Hepatocyte (in vitro differentiated cells): Measurements from ENCODE around the gene FSCN2. TPM values are rescaled to one million over a fixed set of nuclear protein-coding genes. Genes with fewer than 3 reads are reported as not detected.

Experiments
- DNase-seq: peaks from one replicate; pipeline ENCODE4 v3.0.0-alpha.2; 2016; ENCODE audit warnings: low spot score
- H2AFZ ChIP-seq: fragments of 200-600 bp; sonication (generic); 2 replicates; pipeline ENCODE4 v1.6.0; 2016; ENCODE audit warnings: antibody characterized with exemption, mild to moderate bottlenecking
- H3K27ac ChIP-seq: fragments of 200-600 bp; sonication (generic); 2 replicates; pipeline ENCODE4 v1.5.1; 2016; ENCODE audit warnings: mild to moderate bottlenecking
- H3K27me3 ChIP-seq: fragments of 200-600 bp; sonication (generic); 2 replicates; pipeline ENCODE4 v1.6.1; 2016
- H3K36me3 ChIP-seq: fragments of 200-600 bp; sonication (generic); replicated peaks from 2 replicates; pipeline ENCODE4 v1.5.1; 2016; ENCODE audit warnings: low read depth; ENCODE audit not compliant: insufficient read depth
- H3K4me1 ChIP-seq: fragments of 200-600 bp; sonication (generic); 2 replicates; pipeline ENCODE4 v1.5.1; 2016; ENCODE audit warnings: mild to moderate bottlenecking, moderate library complexity; ENCODE audit not compliant: insufficient read depth
- H3K4me2 ChIP-seq: fragments of 200-600 bp; sonication (generic); 2 replicates; pipeline ENCODE4 v1.6.0; 2016
- H3K4me3 ChIP-seq: fragments of 200-600 bp; sonication (generic); 2 replicates; pipeline ENCODE4 v1.5.1; 2016; ENCODE audit warnings: mild to moderate bottlenecking
- H3K79me2 ChIP-seq: fragments of 200-600 bp; sonication (generic); 2 replicates; pipeline ENCODE4 v1.6.0; 2017; ENCODE audit warnings: mild to moderate bottlenecking
- H3K9me2 ChIP-seq: fragments of 200-600 bp; sonication (generic); replicated peaks from 2 replicates; pipeline ENCODE4 v1.6.0; 2017; ENCODE audit warnings: mild to moderate bottlenecking; ENCODE audit not compliant: insufficient read depth
- H3K9me3 ChIP-seq: fragments of 200-600 bp; sonication (generic); 2 replicates; pipeline ENCODE4 v1.5.1; 2016; ENCODE audit warnings: low read depth, mild to moderate bottlenecking
- H4K20me1 ChIP-seq: fragments of 200-600 bp; sonication (generic); 2 replicates; pipeline ENCODE4 v1.6.0; 2016; ENCODE audit warnings: mild to moderate bottlenecking; ENCODE audit not compliant: insufficient read depth, poor library complexity, severe bottlenecking
- CTCF ChIP-seq: fragments of 200-600 bp; sonication (generic); IDR thresholded peaks from 2 replicates; pipeline ENCODE4 v1.5.1; 2016; ENCODE audit warnings: antibody characterized with exemption, mild to moderate bottlenecking; ENCODE audit not compliant: poor library complexity
- EZH2 ChIP-seq: fragments of 200-600 bp; sonication (generic); IDR thresholded peaks from 2 replicates; pipeline ENCODE4 v1.6.1; 2016; ENCODE audit warnings: antibody characterized with exemption, mild to moderate bottlenecking, borderline replicate concordance
- EZH2phosphoT487 ChIP-seq: fragments of 200-600 bp; sonication (generic); IDR thresholded peaks from one replicate; pipeline ENCODE4 v1.6.1; 2018; ENCODE audit warnings: antibody characterized with exemption, mild to moderate bottlenecking, low read depth, moderate library complexity; ENCODE audit not compliant: unreplicated experiment, severe bottlenecking
- WGBS: methylation state at CpG from one replicate; pipeline ENCODE4 v1.1.6; 2016; ENCODE audit warnings: low lambda C conversion rate; ENCODE audit errors: missing lambda C conversion rate; 5-methylcytosine and 5-hydroxymethylcytosine counted together
- polyA plus RNA-seq: library from polyadenylated mRNA; unstranded; fragments of >200 nt; fragmentation: Nextera tagmentation; extraction: Ambion mirVana; gene quantifications from 2 replicates; pipeline ENCODE4 v1.2.1, GENCODE V29; 2016
- total RNA-seq: library from RNA; depleted of rRNA; stranded (reverse); fragments of >200 nt; gene quantifications from 2 replicates; pipeline ENCODE4 v1.2.3, GENCODE V29; 2014

Gene FSCN2
- total and polyA plus RNA-seq, 2 experiments from 2014 or later: 0.40 to 3.7 TPM

- TF ChIP-seq EZH2 (no peak), CTCF (no peak), EZH2phosphoT487 (no peak)
- WGBS: 90% methylated on average over 9 of the region's 10 CpGs
- Histone ChIP-seq H3K27ac (peak overlapping the region; percentile 97), H3K27me3 (no peaks in the 10 kb centered on the region), H3K4me2 (peak overlapping the region; percentile 98), H2AFZ (no peak overlapping the region), H3K4me1 (peaks cover 11% of the 10 kb centered on the region), H3K36me3 (peaks cover 9% of the 10 kb centered on the region), H3K9me2 (no peaks in the 10 kb centered on the region), H3K4me3 (no peak overlapping the region), H4K20me1 (peaks cover 48% of the 10 kb centered on the region), H3K9me3 (no peaks in the 10 kb centered on the region), H3K79me2 (peaks cover 46% of the 10 kb centered on the region)
- no peak for DNase-seq
These were observed 19.5 kb upstream of the FSCN2 start for GRCh38 chr17:81508639-81509206.

- H3K9me2 ChIP-seq: no peaks in the 10 kb centered on the region
- TF ChIP-seq EZH2 (no peak), CTCF (no peak), EZH2phosphoT487 (no peak)
- peaks cover 17% of the 10 kb centered on the region for H3K4me1 ChIP-seq
- no peaks in the 10 kb centered on the region for H3K9me3 ChIP-seq
- peak overlapping the region; percentile 98 for H3K4me2 ChIP-seq
- peak overlapping the region; percentile 91 for H3K4me3 ChIP-seq
- H2AFZ ChIP-seq: no peak overlapping the region
- peaks cover 9% of the 10 kb centered on the region for H3K36me3 ChIP-seq
- peaks cover 51% of the 10 kb centered on the region for H3K79me2 ChIP-seq
- no peaks in the 10 kb centered on the region for H3K27me3 ChIP-seq
- WGBS: 35% methylated on average over 12 of the region's 12 CpGs
- H3K27ac ChIP-seq: peak overlapping the region; percentile 97
- no peak for DNase-seq
- H4K20me1 ChIP-seq: peaks cover 48% of the 10 kb centered on the region
These were observed 18.8 kb upstream of the FSCN2 start for GRCh38 chr17:81509207-81509971.

- Histone ChIP-seq H3K27me3 (no peaks in the 10 kb centered on the region), H3K4me3 (peak overlapping the region; percentile 91), H3K36me3 (peaks cover 9% of the 10 kb centered on the region), H3K27ac (peak overlapping the region; percentile 97), H3K4me1 (peaks cover 17% of the 10 kb centered on the region), H3K79me2 (peaks cover 51% of the 10 kb centered on the region), H3K9me3 (no peaks in the 10 kb centered on the region), H2AFZ (no peak overlapping the region), H3K9me2 (no peaks in the 10 kb centered on the region), H3K4me2 (peak overlapping the region; percentile 98), H4K20me1 (peaks cover 48% of the 10 kb centered on the region)
- no peak for DNase-seq
- TF ChIP-seq CTCF: no peak
- peak; percentile 41 for TF ChIP-seq EZH2
- 9% methylated on average over 22 of the region's 22 CpGs for WGBS
These were observed 18.0 kb upstream of the FSCN2 start for GRCh38 chr17:81509972-81510784.
